ENCODE results near the gene AFF3. TPM values are rescaled to one million over a fixed set of nuclear protein-coding genes. Genes with fewer than 3 reads are reported as not detected.

The AFF3 gene
- total and polyA plus RNA-seq, 8 donors: 16.4 to 42.0 (median 21.4) TPM

- peaks cover 0 to 5% of the 10 kb centered on the region in 2 donors for H3K4me1 ChIP-seq
- peaks cover 0 to 25% of the 10 kb centered on the region in 2 donors for H3K36me3 ChIP-seq
- ATAC-seq: no peak
- no peaks in the 10 kb centered on the region for H3K9me3 ChIP-seq
- no peak overlapping the region for H3K27ac ChIP-seq
- no peak for DNase-seq
- no peak overlapping the region for H3K4me3 ChIP-seq
- intact Hi-C loops (cut with DNase I): no loop called here
- no peaks in the 10 kb centered on the region for H3K27me3 ChIP-seq
- TF ChIP-seq CTCF (IDR thresholded peaks at IDR 0.05): no peak
These were observed 592.0 kb downstream of the AFF3 start for GRCh38 chr2:99550368-99550767.

DNA sequence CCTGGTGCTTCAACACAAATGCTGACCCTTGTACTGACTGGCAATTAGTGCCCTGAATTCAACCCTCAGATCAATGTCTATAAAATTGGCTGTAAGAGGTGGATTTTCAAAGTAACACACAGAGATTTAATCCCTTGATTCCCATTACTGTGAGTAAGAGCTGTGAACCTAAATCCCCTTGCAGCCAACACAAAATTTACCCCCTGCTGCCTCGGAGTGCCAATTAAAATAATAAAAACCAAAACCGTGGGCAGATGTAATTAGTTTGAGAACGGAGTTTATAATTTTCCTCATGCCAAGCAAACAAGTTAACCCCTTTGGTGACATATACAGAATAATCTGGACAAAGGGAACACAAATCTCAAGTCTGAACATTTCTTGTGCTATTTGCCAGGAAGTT, 596.8 kb downstream of the AFF3 start:
- no peaks in the 10 kb centered on the region for H3K4me1 ChIP-seq
- intact Hi-C loops (cut with DNase I): no loop called here
- no peak for TF ChIP-seq CTCF (IDR thresholded peaks at IDR 0.05)

GRCh38 chr2:99545066-99545465, 597.3 kb downstream of the AFF3 start:
- Histone ChIP-seq H3K27me3 (no peaks in the 10 kb centered on the region), H3K27ac (no peak overlapping the region), H3K36me3 (peaks cover 0 to 5% of the 10 kb centered on the region in 2 donors), H3K4me1 (no peaks in the 10 kb centered on the region), H3K9me3 (no peaks in the 10 kb centered on the region), H3K4me3 (no peak overlapping the region)
- DNase-seq (no peak), ATAC-seq (peak; percentile 79)
- intact Hi-C loops (cut with DNase I): no loop called here
- no peak for TF ChIP-seq CTCF (IDR thresholded peaks at IDR 0.05)

More for the DNA sequence above, 596.8 kb downstream of the AFF3 start:
- H3K4me3 ChIP-seq: no peak overlapping the region
- no peaks in the 10 kb centered on the region for H3K9me3 ChIP-seq
- no peak for ATAC-seq
- H3K27ac ChIP-seq: no peak overlapping the region
- H3K36me3 ChIP-seq: peaks cover 0 to 10% of the 10 kb centered on the region in 2 donors
- no peak for DNase-seq
- H3K27me3 ChIP-seq: no peaks in the 10 kb centered on the region

DNA sequence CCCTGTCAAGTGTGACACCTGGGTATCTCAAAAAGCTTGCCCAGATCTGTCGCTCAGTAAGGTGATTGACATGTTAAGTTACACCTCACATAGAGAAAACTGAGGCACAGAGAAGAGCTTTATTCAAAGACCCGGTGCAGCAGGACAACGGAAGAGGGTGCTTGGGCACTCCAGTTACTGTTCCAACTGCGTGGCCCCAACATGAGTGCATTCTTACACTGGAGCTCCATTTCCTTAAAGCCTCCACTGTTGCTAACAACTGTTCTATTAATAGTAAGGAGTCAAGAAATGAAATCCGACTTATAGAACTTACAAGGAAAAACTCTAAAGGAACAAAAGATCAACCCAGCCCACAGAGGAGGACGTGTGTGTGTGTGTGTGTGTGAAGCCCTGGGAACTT, 597.8 kb downstream of the AFF3 start:
- ATAC-seq: peak; percentile 92
- Histone ChIP-seq H3K27ac (no peak overlapping the region), H3K4me1 (no peaks in the 10 kb centered on the region), H3K27me3 (no peaks in the 10 kb centered on the region), H3K9me3 (no peaks in the 10 kb centered on the region), H3K36me3 (peaks cover 0 to under 1% of the 10 kb centered on the region in 2 donors), H3K4me3 (no peak overlapping the region)
- no peak for DNase-seq
- intact Hi-C loops (cut with DNase I): no loop called here
- TF ChIP-seq CTCF (IDR thresholded peaks at IDR 0.05): no peak

DNA sequence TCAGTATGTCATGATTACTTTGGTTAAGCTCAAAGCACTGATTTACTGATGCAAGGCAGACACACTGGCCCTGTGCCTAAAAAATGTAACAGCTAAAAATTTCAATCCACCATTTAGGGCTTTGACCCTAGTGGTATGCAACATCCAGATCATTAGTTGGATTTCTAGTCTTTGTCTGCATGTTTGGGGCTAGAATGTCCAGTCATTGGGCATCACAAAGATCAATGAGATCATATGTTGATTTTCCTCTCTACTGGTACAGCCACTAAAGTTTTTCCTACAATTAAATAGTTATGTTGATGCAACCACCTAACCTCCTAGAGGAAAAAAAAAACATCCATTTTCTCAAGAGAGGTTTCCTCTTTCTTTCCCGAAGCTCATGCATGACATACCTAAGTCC, 599.1 kb downstream of the AFF3 start:
- no peak overlapping the region for H3K4me3 ChIP-seq
- H3K27me3 ChIP-seq: no peaks in the 10 kb centered on the region
- no peaks in the 10 kb centered on the region for H3K4me1 ChIP-seq
- no peak for DNase-seq
- H3K36me3 ChIP-seq: no peaks in the 10 kb centered on the region
- intact Hi-C loops (cut with DNase I): no loop called here
- ATAC-seq: no peak
- H3K27ac ChIP-seq: no peak overlapping the region
- H3K9me3 ChIP-seq: no peaks in the 10 kb centered on the region
- no peak for TF ChIP-seq CTCF (IDR thresholded peaks at IDR 0.05)

Data from left lung (tissue), 10 donors.